Stimulated activated CD8-positive, alpha-beta memory T cell treated with anti-CD3 and anti-CD28 coated beads, Interleukin-15, amount 100 ng/mL, for 24 hours (primary cell): Measurements from ENCODE around the gene TXNRD2.
"Not testable (repeated sequence)": the region's sequence is repeated elsewhere in the genome, so short reads cannot be mapped to it uniquely, and the experiment has no call there.

Source experiments
- DNase-seq: peaks from one replicate; pipeline ENCODE4 v3.0.0-alpha.2; 2020; ENCODE audit warnings: low read depth

TXNRD2 gene

GRCh38 chr22:19888131-19888746, 53.4 kb downstream of the TXNRD2 start:
- DNase-seq = no peak

- no peak for DNase-seq
Observed at GRCh38 chr22:19887256-19887985, 54.2 kb downstream of the TXNRD2 start.

- DNase-seq = no peak
Observed at GRCh38 chr22:19886605-19887255, 54.9 kb downstream of the TXNRD2 start.

GRCh38 chr22:19885841-19886592, 55.6 kb downstream of the TXNRD2 start:
- no peak for DNase-seq

- DNase-seq = no peak
Observed at GRCh38 chr22:19884954-19885751, 56.5 kb downstream of the TXNRD2 start.

GRCh38 chr22:19884161-19884953, 57.3 kb downstream of the TXNRD2 start:
- no peak for DNase-seq

GRCh38 chr22:19883446-19883845, 58.2 kb downstream of the TXNRD2 start:
- not testable (repeated sequence) for DNase-seq

GRCh38 chr22:19882446-19883381, 58.9 kb downstream of the TXNRD2 start:
- no peak for DNase-seq

GRCh38 chr22:19880786-19881569, 60.6 kb downstream of the TXNRD2 start:
- no peak for DNase-seq

GRCh38 chr22:19879992-19880785, 61.4 kb downstream of the TXNRD2 start:
- DNase-seq = no peak

GRCh38 chr22:19879643-19879991, 62.0 kb downstream of the TXNRD2 start:
- no peak for DNase-seq

- no peak for DNase-seq
Observed at GRCh38 chr22:19879246-19879570, 62.4 kb downstream of the TXNRD2 start.

GRCh38 chr22:19878461-19879245, 63.0 kb downstream of the TXNRD2 start:
- DNase-seq = no peak

GRCh38 chr22:19877626-19878339, 63.8 kb downstream of the TXNRD2 start:
- no peak for DNase-seq

GRCh38 chr22:19876941-19877625, 64.5 kb downstream of the TXNRD2 start:
- no peak for DNase-seq

GRCh38 chr22:19876314-19876940, 65.2 kb downstream of the TXNRD2 start:
- no peak for DNase-seq
